TTC549 (cell line): ENCODE data around the gene PDE10A.
"Not testable (repeated sequence)": the region's sequence is repeated elsewhere in the genome, so short reads cannot be mapped to it uniquely, and the experiment has no call there.

Experiments
- FAIRE-seq: peaks from 2 replicates; lab custom pipeline; 2012; peaks lifted over from hg19 to GRCh38; lab: Jason Lieb, UNC

PDE10A gene

DNA sequence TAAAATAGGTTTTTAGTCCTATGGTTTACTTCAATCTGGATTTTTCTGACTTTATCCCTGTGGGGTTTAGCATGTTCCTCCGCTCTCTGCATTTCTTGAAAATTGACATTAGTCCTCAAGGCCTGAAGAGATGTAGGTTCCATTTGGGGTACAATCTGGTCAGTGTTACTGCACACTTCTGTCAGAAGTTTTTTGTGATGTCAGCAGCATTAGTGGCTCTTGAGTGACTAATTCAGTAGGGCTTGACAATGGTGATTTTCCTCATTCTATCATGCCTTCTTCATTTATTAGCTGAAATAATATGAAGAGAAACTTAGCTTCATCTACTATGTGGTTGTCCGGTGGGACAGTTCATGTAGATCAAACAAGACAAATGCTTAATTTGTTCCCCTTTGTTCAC, 114.6 kb downstream of the PDE10A start:
- FAIRE-seq = no peak

DNA sequence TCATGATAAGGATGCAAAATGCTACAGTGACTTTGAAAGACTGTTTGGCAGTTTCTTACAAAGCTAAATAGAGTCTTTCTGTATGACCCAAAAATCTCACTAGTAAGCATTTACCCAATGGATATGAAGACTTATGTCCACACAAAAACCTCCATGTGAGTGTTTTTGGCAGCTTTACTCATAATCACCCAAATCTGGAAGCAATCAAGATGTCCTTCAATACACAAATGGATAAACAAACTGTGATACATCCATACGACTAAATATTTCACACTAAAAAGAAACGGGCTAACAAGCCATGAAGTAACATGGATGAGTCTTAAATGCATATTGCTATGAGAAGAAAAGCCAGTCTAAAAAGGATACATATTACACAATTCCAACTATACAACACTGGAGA, 117.2 kb downstream of the PDE10A start:
- FAIRE-seq = no peak

DNA sequence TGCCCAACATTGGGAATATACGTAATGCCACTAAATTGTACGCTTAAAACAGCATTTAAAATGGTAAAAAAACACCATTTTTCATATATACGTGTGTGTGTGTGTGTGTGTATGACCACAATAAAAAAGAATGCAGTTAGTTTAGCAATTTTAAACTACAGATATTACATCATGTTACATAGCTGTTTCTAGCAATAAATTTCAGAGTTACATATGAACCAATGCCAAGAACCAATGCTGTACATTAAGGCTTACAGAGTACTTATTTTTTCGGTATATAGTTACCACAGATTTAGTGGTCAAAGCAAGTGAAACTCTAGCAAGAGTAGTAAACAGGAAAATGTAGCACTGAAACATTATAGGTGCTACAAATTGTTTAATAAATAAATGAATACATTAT, 119.3 kb downstream of the PDE10A start:
- FAIRE-seq = no peak

DNA sequence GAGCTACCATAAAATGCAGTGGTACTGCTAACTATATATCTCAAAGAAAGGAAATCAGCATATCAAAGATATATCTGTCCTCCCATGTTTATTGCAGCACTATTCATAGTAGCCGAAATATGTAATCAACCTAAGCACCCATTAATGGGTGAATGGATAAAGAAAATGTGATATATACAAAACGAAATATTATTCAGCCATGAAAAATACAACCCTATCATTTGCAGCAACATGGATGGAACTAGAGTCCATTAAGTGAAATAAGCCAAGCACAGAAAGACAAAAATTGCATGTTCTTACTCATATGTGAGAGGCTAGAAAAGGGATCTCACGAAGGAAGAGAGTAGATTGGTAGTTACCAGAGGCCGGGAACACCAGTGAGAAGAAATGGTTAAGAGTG, 126.1 kb downstream of the PDE10A start:
- FAIRE-seq = no peak

DNA sequence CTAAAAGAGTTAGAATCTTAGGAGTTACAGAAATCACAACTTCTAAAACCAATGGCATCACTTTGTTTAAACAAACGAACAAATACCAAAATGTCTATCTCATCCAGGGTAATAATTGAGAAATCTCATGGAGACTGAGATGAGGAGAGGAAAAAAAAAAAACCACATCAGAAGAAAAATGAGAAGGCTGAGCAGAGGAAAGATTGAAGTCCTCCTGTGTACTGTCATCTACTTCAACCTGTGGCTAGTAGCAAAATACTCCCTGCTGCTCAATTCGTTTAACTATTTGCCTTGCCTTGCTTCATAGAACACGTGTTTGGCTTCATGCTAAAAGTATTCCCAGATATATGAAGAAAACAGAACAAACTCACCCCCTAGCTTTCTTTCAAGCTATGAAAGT, 143.7 kb downstream of the PDE10A start:
- no peak for FAIRE-seq

DNA sequence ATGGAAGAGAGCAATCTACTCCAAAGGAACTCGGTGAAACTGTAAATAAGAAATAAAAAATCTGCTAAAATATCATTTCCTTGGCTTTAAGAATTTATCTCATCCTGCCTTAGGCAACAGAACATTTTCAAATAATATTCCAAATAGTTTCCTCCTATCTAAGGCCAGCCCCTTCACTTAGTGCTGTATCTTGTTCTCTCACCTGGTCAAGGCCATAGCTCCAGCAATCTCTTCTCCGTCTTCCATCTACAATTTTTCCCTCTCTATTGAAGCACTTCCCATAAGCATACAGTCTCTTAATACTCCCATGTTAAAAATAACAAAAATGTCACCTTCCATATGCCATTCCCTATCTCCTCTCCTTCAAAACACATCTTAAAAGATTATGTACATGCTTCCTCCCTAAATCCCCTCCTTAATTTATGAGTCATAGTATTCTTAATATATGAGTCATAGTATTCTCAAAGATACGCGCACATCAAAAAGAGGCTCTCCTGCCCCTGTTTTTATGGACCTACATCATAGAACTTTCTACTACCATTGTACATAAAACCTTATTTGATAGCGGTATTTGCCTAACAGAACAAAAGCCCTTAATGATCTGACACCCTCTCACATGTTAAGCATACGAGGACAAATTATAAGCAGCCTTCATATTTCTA, 146.9 kb downstream of the PDE10A start:
- no peak for FAIRE-seq

DNA sequence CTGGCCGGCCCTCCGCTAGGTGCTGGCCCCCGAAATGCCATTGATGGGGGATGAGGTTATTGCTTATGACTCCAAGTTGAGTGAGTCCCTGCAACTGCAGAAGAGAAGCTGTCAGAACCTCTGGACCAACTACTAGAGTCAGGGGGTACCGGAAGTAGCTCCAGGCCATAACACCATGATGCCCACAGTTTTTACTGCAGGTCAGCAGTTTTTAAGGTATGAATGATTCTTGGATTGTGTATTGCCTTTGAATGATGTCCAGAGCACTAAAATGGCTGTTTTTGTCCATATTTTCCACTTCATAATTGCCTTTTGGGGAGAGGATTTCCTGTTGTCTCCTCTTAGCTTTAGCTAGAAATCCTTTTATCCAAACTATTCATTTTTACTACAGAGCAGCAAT, 148.4 kb downstream of the PDE10A start:
- no peak for FAIRE-seq

DNA sequence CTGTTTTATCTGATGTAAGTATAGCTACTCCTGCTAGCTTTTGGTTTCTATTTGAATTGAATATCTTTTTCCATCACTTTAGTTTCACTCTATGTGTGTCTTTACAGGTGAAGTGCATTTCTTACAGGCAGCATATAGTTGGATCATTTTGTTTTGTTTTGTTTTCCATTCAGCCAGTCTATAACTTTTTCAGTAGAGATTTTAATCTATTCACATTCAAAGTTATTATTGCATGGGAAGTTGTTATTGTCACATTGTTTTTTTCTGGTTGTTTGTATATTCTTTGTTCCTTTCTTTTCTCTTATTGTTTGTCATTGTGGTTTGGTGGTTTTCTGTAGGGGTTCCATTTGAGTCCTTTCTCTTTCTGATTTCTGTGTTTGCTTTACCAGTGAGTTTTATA, 151.2 kb downstream of the PDE10A start:
- FAIRE-seq = no peak

DNA sequence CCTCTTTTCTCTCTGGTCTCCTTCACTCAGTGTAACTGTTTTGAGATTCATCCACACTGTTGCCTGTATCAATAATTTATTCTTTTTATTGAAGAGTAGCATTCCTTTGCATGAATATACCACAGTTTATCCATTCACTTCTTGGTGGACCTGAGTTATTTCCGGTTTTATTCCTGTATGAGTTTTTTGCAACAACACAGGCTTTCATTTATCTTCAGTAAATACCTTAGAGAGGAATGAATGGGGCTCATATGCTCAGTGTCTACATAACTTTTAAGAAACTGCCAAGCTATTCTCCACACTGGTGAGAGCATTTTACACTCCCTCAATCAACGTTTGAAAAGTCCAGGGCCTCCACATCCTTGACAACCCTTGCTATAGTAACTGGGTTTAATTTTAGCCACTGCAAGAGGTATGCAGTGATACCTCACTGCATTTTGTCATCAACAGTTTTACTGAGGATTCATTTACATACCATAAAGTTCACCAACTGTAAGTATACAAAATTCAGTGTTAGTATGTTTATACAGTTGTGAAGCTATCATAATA, 154.6 kb downstream of the PDE10A start:
- FAIRE-seq = no peak

DNA sequence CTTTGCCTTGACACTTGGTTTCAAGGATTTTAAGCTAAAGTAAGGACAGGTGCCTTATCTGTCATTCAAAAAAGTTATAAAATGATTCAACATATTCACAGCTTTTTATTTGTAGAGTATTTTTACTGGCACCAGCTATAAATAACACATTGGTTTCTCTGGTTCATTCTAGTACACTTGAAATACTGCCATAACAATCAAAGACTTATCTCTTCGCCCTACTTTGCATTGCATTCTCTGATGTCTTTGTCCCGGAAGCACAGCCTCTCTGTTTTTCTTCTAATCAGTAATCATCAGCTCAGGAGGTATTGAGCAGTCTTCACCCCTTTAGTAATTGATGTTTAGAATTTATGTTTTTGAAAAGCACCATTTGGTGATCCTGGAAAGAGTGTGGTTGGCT, 156.4 kb downstream of the PDE10A start:
- no peak for FAIRE-seq

DNA sequence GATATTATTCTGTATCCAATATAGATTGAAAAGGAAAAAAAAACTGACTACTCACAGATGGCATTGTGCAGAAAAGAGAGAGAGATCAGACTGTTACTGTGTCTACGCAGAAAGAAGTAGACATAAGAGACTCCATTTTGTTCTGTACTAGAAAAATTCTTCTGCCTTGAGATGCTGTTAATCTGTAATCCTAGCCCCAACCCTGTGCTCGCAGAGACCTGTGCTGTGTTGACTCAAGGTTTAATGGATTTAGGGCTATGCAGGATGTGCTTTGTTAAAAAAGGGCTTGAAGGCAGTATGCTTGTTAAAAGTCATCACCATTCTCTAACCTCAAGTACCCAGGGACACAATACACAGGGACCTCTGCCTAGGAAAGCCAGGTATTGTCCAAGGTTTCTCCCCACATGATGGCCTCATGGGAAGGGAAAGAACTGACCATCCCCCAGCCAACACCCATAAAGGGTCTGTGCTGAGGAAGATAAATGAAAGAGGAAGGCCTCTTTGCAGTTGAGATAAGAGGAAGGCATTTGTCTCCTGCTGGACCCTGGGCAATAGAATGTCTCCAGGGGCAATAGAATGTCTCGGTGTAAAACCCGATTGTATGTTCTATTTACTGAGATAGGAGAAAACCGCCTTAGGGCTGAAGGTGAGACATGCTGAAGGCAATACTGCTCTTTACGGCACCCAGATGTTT, 162.7 kb downstream of the PDE10A start:
- not testable (repeated sequence) for FAIRE-seq

DNA sequence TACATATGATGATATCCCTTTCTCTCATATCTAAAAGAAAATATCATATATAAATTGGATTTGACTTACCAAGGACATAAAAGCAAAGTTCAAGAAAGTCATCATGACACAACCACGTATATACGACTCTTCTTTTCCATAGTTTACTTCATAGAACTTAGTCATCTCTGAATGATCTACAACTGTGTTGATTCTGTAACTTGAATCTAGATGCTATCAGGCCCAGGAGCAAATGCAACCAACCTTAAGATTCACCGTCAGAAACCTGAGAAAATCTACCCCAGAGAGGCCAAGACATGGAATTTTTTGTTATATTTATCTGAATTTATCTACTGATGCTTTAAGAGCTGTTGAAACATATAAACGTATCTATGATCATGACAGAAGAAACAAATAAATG, 165.6 kb downstream of the PDE10A start:
- no peak for FAIRE-seq

DNA sequence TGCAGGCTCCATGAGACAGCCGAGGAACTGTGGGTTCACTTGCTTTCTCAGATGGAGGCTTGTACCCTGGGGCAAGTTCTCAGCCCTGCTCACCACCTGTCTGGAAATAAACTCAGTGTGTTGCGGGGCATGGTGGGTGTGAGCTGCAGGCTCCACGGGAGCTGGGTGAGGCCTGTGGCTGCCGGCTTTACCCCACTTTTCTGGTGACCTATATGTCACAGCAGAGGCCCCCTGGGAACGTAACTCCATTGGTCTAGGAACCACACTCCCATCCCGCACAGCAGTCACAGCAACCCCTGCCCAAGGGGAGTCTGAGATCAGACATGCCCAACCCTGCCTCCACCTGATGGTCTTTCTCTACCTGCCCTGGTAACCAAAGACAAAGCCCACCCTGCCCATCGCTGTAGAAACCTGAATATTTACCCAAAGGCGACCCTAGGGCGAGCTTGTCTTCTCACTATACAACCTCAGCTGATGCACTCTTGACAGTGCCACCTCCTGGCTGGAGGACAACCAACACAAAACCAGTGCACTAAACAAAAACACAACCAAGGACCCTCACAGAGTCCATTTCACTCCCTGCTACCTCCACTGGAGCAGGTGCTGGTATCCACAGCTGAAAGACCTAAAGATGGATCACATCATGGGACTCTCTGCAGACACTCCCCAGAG, 174.3 kb downstream of the PDE10A start:
- no peak for FAIRE-seq

DNA sequence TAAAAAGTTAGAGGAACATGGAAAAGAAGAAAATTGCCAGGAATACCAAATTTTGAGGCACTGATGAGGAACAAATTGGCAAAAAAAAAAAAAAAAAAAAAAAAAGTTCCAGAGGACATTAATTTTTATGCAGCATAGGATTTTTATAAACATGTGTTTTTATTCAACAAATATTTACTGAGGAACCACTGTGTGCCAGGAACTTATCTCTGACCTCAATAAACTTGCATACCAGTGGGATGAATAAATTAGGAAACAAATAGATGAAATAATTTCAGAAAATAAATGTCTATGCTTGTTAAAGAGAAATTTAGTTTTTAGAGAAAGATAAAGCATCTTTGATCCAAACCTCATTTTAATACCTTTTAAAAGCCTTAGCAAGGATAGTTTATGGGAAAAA, 175.1 kb downstream of the PDE10A start:
- no peak for FAIRE-seq

DNA sequence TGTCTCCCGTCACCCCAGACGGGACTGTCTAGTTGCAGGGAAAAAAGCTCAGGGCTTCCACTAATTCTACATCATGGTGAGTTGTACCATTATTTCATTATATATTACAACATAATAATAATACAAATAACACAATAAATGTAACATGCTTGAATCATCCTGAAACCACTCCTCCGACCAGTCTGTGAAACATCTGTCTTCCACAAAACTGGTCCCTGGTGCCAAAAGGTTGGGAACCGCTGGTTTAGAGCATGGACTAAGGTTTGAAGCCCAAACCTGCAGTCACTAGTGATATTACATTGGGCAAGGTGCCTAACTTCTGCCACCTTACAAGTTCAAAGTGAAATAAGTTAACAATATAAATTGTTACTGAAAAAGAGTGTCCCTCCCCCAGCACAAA, 175.7 kb downstream of the PDE10A start:
- no peak for FAIRE-seq

DNA sequence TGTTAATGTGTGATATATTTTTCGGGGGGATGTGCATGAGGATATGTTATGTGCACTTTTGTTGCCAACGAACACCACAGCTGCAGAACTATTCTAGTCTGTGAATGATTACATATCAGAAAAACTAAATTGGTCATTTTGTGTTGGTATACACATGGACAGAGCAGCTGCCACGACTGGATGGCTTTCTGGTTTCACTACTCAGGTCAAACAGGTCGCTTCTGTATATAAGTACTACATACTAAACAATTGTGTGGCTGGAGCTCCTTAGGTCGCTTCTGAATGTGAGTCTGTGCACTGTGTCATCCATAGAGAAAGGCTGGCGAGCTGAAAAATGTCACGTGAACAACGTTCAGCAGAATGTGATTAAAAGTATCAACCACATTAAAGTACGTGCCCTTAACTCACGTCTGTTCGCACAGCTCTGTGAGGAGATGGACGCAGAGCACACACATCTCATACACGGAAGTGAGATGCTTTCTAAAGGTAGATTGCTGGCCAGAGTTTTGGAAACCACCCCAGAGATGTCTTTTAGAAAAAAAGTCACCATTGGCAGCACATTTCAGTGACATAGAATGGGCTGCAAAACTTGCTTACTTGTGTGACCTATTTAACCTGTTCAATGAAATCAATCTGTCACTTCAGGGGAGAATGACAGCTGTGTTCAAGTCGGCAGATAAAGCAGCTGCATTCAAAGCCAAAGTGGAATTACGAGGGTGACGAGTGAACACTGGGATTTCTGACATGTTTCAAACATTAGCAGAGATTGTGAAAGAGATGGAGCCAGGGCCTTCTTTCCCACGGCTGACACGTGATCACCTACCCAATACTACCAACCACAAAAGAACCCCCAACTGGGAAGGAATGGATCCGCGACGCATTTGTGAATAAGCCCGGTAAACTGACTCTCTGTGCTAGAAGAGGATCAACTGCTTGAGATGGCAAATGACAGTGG, 176.6 kb downstream of the PDE10A start:
- no peak for FAIRE-seq

DNA sequence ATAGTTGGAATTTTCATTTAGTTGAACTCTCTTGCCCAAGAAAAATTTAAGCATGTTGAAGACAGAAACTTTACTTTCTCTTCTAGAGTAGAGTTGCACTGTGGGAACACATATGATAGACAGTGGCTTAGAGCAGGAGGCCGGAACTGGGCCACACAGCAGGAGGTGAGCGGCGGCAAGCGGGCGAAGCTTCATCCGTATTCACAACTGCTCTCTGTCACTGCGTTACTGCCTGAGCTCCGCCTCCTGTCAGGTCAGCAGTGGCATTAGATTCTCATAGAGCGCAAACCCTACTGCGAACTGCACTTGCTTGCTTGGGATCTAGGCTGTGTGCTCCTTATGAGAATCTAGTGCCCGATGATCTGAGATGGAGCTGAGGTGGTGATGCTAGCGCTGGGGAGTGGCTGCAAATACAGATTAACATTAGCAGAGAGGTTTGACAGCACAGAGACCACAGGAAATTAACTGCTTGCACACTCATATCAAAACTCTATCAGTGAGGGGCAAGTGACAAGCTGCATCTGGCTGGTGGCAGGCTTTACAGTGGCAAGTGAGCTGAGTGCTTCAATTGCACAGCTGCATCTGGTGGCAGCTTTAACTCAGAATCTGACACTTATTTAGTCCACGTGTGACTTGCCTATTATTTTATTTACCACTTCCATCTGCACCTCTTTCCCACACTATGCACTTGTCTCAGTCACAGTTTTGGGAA, 178.7 kb downstream of the PDE10A start:
- FAIRE-seq = no peak

DNA sequence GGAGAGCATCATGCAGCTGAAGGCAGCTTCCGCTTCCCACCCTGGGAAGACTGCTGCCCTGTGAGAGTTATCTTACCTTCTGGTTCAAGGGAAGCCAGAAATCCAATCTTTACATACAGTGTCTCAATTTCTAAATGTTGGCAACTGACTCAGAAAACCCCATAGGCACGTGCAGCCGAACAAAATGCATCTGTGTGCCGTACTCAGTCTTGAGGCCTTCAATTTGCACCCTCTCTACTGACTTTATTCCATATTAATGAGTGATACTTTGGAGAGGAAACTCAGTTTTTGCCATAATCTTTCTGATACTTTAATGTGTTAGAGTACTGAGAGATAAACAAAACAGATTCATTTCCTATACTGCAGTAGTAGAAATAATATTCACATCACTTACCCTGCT, 181.1 kb downstream of the PDE10A start:
- no peak for FAIRE-seq

DNA sequence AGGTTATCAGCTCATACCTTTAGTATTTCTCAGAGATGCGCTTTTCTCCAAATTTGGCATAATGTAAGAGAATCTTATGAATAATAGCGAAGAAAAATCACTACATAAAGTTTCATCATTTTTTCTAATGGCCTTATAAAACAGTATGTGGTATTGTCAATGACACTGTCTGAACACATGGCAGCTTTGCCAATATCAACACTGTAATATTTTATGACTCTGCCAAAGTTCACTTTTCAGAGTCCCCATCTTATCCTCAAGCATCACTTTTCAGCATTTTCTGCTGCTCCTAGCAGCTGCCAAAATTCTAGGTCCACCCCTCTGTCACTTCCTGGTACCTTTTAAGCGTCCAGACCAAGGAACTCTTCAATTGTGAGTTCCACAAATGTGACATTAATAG, 182.1 kb downstream of the PDE10A start:
- no peak for FAIRE-seq

DNA sequence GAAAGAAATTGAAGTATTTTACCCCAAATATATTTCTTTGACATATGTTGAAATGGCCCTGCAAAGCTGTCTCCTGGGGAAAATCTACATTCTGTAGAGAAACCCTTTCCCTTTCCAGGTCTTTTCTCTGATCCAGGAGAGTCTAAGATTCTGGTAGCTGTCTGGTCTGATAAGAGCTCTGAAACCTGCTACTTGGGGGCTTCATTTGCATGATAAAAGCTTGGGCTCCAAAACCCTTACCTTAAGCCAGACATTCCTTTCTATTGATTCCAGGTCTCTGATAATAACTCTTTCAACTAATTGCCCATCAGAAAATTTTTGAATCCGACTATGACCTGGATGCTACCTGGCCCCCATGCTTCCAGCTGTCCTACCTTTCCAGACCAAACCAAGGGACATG, 184.5 kb downstream of the PDE10A start:
- FAIRE-seq = no peak

DNA sequence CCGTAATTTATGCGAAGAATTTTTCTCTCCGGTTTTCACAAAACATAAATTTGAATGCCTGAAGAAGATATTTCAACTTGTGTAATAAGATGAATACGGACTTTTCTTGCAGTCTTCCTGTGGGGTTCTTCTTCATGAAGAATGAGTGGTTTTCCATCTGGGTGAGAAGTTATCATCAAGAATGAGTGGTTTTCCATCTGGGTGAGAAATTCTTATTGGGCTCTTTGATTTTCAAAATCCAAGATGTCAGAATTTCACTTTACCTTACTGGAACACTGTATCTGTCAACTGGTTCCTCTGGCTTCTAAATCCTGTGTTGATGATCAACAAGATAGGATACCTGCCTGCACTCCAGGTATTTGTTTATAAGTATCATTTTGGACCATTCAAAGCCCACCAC, 193.6 kb downstream of the PDE10A start:
- no peak for FAIRE-seq
